ENCODE data around the gene TFPT. TPM values are rescaled to one million over a fixed set of nuclear protein-coding genes. Genes with fewer than 3 reads are reported as not detected.

Gene TFPT
- total RNA-seq, 1 donor from 2014 or later, result 21.8 TPM

DNA sequence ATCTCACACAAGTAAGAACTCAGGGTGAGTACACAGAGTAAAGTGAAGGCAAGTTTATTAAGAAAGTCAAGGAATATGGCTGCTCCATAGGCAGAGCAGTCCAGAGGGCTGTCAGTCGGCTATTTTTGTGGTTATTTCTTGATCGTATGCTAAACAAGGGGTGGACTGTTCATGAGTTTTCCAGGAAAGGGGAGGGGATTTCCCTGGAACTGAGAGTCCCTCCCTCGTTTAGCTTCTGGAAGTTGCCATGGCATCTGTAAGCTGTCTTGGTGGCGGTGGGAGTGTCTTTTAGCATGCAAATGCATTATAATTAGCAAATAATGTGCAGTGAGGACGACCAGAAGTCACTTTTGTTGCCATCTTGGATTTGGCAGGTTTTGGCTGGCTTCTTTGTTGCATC is 46.0 kb downstream of the TFPT start:
- no peaks in the 10 kb centered on the region for H3K4me1 Mint-ChIP-seq (ENCODE audit: low read depth)
- H3K27me3 Mint-ChIP-seq, result peaks cover 16% of the 10 kb centered on the region
- DNase-seq (ENCODE audit: low spot score, unreplicated experiment), result no peak
- H3K27ac Mint-ChIP-seq, result no peak overlapping the region
- H3K9me3 Mint-ChIP-seq (ENCODE audit: low read depth), result peaks cover 4% of the 10 kb centered on the region
- TF ChIP-seq, protein P1, sequence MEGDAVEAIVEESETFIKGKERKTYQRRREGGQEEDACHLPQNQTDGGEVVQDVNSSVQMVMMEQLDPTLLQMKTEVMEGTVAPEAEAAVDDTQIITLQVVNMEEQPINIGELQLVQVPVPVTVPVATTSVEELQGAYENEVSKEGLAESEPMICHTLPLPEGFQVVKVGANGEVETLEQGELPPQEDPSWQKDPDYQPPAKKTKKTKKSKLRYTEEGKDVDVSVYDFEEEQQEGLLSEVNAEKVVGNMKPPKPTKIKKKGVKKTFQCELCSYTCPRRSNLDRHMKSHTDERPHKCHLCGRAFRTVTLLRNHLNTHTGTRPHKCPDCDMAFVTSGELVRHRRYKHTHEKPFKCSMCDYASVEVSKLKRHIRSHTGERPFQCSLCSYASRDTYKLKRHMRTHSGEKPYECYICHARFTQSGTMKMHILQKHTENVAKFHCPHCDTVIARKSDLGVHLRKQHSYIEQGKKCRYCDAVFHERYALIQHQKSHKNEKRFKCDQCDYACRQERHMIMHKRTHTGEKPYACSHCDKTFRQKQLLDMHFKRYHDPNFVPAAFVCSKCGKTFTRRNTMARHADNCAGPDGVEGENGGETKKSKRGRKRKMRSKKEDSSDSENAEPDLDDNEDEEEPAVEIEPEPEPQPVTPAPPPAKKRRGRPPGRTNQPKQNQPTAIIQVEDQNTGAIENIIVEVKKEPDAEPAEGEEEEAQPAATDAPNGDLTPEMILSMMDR (IDR thresholded peaks at IDR 0.05; ENCODE audit: unreplicated experiment), result no peak
- no peaks in the 10 kb centered on the region for H3K36me3 Mint-ChIP-seq (ENCODE audit: insufficient read depth)
- no peak overlapping the region for H3K4me3 Mint-ChIP-seq (ENCODE audit: low read depth)

DNA sequence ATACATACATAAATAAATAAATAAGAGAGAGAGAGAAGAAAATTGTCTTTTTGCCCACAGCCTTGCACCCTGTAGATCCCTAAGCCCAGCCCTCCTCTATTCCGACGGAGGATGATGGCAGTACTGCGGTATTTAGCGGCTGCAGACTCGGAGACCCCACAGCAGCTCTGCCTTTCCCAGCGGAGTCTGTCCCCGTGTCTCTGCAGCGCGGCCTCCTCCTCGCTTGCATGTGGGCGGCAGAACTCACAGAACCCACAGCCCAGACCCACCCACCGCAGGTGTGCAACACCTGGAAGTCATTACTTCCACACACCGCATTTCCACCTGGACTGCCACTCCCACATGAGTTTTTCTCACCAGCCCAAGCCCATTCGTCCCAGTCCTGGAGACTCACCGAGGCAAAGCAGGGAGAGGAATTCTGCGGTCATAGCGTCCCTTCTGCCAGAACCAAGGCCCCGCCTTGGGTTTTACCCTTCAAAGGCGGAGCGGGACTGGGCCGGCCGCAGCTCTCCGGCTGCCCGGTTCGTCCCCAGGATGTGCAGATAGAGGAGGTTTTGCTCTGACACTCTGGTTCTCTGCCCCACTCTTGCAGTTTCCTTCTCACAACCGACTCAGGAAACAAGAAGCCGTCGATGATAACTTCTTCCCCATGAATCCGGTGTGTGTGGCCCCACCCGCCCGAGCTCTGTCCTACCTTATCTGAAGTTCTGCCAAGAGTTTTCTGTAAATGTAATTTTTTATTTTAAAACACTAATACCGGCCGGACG is 51.9 kb downstream of the TFPT start, which contains the start of gene VSTM1:
VSTM1 (minus strand) TSS at position 548 of the 767 bp plus-strand sequence; CDS start at position 428, 120 bp downstream.
- Mint-ChIP-seq H3K36me3 (ENCODE audit: insufficient read depth) (no peaks in the 10 kb centered on the region), H3K27ac (no peak within 1 kb of the TSS), H3K4me3 (ENCODE audit: low read depth) (no peak within 1 kb of the TSS), H3K4me1 (ENCODE audit: low read depth) (no peaks in the 10 kb centered on the region), H3K27me3 (peaks cover 16% of the 10 kb centered on the region), H3K9me3 (ENCODE audit: low read depth) (no peaks in the 10 kb centered on the region)
- TF ChIP-seq, protein P1 (IDR thresholded peaks at IDR 0.05; ENCODE audit: unreplicated experiment), result no peak
- DNase-seq (ENCODE audit: low spot score, unreplicated experiment), result no peak

DNA sequence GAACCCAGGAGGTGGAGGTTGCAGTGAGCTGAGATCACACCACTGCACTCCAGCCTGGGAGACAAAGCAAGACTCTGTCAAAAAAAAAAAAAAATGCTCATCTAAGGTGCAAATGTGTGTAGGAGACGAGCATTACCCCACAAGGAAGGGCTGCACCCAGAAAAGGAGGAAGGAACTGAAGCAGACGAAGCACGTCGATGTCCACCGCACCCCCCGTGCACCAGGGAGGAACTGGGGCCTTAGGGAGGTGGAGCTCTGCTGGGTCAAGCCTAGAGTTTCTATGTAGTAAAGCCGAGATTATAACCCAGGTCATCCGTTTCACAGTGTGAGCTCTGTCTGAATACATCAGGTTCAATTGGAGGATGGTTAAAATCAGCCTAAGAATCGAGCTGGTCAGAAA is 52.8 kb downstream of the TFPT start:
- DNase-seq (ENCODE audit: low spot score, unreplicated experiment), result no peak
- Mint-ChIP-seq H3K27me3 (peaks cover 13% of the 10 kb centered on the region), H3K4me1 (ENCODE audit: low read depth) (no peaks in the 10 kb centered on the region), H3K9me3 (ENCODE audit: low read depth) (no peaks in the 10 kb centered on the region), H3K27ac (no peak overlapping the region), H3K4me3 (ENCODE audit: low read depth) (no peak overlapping the region), H3K36me3 (ENCODE audit: insufficient read depth) (no peaks in the 10 kb centered on the region)
- TF ChIP-seq, protein P1 (IDR thresholded peaks at IDR 0.05; ENCODE audit: unreplicated experiment), result no peak

Other genes with a start within 250 kb of the TFPT start
- gene MYADM, start 247.8 kb downstream of the TFPT start, total RNA-seq, result 80.2 and 80.4 TPM in 2 replicates
- 6.5 and 8.4 TPM in 2 replicates for gene PRKCG, start 233.5 kb downstream of the TFPT start, total RNA-seq
- 0.18 TPM in 1 of 2 replicates, not detected in the other for gene CACNG7, start 206.4 kb downstream of the TFPT start, total RNA-seq
- gene CACNG8, start 152.7 kb downstream of the TFPT start, total RNA-seq, result 0.36 and 0.40 TPM in 2 replicates
- gene CACNG6, start 124.0 kb downstream of the TFPT start, total RNA-seq, result 7.6 and 8.4 TPM in 2 replicates
- gene VSTM1, start 51.8 kb downstream of the TFPT start, total RNA-seq, result not detected in 2 replicates
- gene TARM1, start 34.3 kb downstream of the TFPT start, total RNA-seq, result not detected in 2 replicates
- gene OSCAR, start 14.9 kb downstream of the TFPT start, total RNA-seq, result not detected in 2 replicates
- 139 and 162 TPM in 2 replicates for gene NDUFA3, start 12.8 kb downstream of the TFPT start, total RNA-seq
- 71.3 and 78.8 TPM in 2 replicates for gene PRPF31, start 97 bp upstream of the TFPT start, total RNA-seq
- gene CNOT3, start 22.1 kb upstream of the TFPT start, total RNA-seq, result 75.4 and 77.3 TPM in 2 replicates
- gene LENG1, start 44.1 kb upstream of the TFPT start, total RNA-seq, result 6.8 and 7.2 TPM in 2 replicates
- gene TMC4, start 57.5 kb upstream of the TFPT start, total RNA-seq, result 119 and 125 TPM in 2 replicates
- gene MBOAT7, start 73.9 kb upstream of the TFPT start, total RNA-seq, result 91.5 and 99.1 TPM in 2 replicates
- 38.6 and 39.7 TPM in 2 replicates for gene TSEN34, start 75.7 kb upstream of the TFPT start, total RNA-seq
- gene RPS9, start 85.2 kb upstream of the TFPT start, total RNA-seq, result 1,160 and 1,179 TPM in 2 replicates
- 0.50 TPM in 1 of 2 replicates, not detected in the other for gene LILRB3, start 107.3 kb upstream of the TFPT start, total RNA-seq
- gene LILRA6, start 127.1 kb upstream of the TFPT start, total RNA-seq, result not detected in 2 replicates
- not detected in 2 replicates for gene LILRB5, start 141.6 kb upstream of the TFPT start, total RNA-seq
- gene LILRB2, start 165.5 kb upstream of the TFPT start, total RNA-seq, result not detected in 2 replicates
- not detected in 2 replicates for gene LILRA5, start 197.5 kb upstream of the TFPT start, total RNA-seq
- gene LILRA4, start 223.5 kb upstream of the TFPT start, total RNA-seq, result not detected in 2 replicates
- gene LAIR1, start 249.3 kb upstream of the TFPT start, total RNA-seq, result not detected in 2 replicates

Measured in progenitor cell of endocrine pancreas (in vitro differentiated cells).